Limb (tissue), 2 donors: ENCODE results near the gene ZNF710.

Experiments used
- DNase-seq, 2 donors: peaks; one replicate each; pipeline ENCODE4 v3.0.0-alpha.2; 2016; ENCODE audit errors: extremely low spot score in 2 of 2

Gene ZNF710

DNA sequence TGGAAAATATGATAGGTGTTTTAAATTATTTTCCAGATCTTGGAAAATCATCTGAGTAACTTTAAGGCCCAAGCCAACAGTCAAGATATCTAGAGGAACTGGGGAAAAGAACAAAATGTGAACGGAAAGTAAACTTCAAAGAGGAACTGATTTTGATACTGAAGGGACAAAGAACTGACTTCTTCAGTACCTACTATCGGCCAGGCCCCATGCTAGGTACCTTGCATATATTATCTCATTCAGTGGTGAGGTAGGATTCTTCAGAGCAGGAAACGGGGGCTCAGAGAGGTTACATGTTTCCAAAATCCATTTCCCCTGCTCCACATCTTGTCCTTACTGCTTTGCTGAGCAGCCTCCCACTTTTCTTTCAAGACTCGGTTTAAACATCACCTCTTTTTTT lies 9.8 kb upstream of the ZNF710 start:
- DNase-seq: no peak

- DNase-seq: no peak
Measured at GRCh38 chr15:89993349-89993748, 7.8 kb upstream of the ZNF710 start.

DNA sequence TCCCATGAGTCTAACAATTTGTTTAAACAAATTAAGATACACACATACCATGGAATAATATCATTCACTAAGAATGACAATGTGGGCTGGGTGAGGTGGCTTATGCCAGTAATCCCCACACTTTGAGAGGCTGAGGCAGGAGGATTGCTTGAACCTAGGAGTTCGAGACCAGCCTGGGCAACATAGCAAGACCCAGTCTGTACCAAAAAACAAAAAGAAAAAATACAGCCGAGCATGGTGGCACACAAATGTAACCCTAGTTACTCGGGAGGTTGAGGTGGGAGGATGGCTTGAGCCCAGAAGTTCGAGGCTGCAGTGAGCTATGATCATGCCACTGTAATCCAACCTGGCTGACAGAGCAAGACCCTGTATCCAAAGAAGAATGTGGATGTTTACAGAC lies 4.0 kb upstream of the ZNF710 start:
- no peak for DNase-seq

DNA sequence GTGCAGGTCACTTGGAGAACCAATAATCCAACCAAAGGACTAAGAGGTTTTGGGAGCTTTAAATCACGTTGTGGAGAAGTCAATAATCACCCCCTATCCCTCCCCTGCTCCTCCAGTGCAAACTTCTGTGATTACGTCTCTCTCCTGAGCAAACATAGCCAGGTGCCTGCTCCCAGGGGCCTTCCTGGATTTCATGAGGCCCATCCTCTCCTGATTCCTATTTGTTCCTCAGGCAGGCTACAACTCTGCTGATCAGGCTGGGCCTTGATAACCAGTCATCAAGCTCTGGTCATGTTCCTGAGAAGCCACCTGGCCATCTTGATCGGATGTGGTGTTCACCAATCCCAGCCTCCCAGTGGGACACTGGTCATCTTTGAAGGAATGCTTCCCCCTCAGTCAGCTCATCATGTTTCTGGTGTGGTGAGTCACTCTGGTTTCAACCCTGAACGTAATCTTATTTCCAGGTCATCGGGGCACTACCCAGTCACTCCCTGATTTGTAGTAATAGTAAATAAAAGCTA lies 2.9 kb upstream of the ZNF710 start:
- no peak for DNase-seq

GRCh38 chr15:89998923-89999675 lies 2.0 kb upstream of the ZNF710 start:
- no peak for DNase-seq

DNA sequence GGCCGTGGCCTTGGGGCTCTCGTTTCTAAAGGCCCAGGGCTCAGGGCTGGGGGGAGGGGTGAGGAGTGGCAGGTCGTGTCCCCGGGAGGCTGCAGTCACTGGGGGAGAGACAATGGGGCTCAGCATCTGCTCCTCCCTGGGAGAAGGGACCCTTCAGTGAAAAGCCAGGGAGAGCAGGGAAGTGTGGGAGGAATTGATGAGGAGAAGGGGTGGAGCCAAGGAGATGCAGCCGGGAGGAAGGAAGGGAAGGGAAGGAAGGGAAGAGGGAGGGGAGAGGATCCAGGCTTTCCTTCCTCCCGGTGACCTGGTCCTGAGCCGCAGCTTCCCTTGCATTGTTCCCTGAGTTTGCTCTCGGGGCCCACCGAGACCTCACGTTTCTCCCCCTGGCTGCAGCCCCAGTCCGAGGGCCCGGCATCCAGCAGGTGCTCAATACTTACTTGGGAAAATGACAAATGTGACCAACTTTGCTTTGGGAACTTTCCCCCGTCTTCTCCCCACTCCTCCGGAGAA lies 1.4 kb upstream of the ZNF710 start:
- peak; percentile 47 to 62 for DNase-seq

GRCh38 chr15:90000186-90001001 lies 730 bp upstream of the ZNF710 start:
- peak; percentile 26 to 65 for DNase-seq

DNA sequence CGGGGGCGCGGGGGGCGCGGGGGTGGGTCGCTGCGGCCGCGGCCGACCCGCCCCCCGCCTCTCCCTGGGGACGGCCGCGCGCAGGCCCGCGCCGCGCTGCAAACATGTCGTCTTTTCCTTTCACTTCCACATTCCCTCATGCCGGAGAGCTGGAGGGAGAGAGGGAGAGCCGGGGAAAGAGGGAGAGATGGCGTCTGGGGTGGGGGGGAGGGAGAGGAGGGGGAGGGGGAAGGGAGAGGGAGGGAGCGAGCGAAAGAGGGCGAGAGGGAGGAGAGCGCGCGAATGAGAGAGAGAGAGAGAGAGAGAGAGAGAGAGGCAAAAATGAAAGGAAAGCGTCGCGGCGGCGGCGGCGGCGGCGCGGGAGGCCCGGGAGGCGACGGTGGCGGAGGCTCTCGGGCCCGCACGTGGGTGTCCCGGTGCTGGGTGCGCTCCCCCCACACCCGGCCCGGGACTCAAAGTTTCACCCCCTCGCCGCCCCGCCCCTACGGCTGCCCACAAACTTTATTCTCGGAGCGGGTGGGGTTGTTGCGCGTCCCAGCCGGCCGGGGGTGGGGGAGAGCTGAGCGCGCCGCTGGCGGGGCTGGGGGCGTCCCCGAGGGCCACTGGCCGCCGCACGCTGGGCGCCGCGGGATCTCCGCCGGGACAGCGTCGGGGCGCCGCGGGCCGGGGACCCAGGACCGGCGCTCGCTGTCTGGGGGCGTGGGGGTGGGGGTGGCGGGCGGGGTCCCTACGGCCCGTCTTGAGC lies 731 bp downstream of the ZNF710 start:
- peak; percentile 64 to 83 for DNase-seq

DNA sequence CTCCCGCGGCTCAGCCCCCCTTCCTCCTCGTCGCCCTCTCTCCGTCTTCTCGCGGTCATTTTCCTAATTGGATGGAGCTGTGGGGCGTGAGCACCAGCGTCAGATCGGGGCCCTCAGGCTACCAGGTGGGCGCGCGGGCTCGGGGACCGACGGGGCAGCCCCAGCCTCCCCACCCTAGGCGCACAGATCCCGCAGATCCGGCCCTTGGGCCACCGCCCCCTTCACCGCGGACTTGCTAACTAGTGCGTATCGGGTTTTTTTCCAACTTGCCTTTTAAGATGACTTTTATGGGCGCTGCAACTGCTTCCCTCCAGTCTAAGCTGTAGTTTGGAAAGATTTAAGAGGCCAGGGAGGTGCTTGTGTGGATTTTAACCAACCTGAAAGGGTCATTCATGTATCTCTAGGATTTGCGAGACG lies 1.3 kb downstream of the ZNF710 start:
- peak; percentile 27 to 72 for DNase-seq

GRCh38 chr15:90003736-90004135 lies 2.6 kb downstream of the ZNF710 start:
- DNase-seq: no peak

DNA sequence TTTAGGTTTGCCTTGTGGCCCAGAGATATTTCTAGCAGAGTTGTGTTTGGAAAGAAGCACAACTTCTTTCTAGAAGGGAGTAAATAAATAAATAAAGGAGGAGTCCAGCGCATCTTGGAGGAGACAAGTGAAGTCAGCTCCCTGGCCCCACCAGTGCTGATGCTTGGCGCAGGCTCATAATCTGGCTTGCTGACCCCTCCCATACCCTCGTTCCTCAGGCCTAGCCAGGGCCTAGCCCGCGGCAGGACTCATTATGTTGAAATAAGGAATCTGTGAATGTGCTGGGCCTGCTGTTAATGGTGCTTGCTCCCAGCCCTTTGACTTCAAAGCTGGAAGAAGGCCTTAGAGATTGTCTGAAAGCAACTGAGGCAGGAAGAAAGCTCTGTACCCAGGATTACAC lies 3.1 kb downstream of the ZNF710 start:
- DNase-seq: no peak

GRCh38 chr15:90004671-90005070 lies 3.5 kb downstream of the ZNF710 start:
- peak in 1 of 2 donors; percentile 33 for DNase-seq

- no peak for DNase-seq
Measured at GRCh38 chr15:90006217-90007075, 5.3 kb downstream of the ZNF710 start.

- no peak for DNase-seq
Measured at GRCh38 chr15:90007076-90007460, 5.9 kb downstream of the ZNF710 start.

- DNase-seq: no peak
Measured at GRCh38 chr15:90008607-90009006, 7.5 kb downstream of the ZNF710 start.

GRCh38 chr15:90009301-90010022 lies 8.3 kb downstream of the ZNF710 start:
- DNase-seq: peak in 1 of 2 donors; percentile 10

DNA sequence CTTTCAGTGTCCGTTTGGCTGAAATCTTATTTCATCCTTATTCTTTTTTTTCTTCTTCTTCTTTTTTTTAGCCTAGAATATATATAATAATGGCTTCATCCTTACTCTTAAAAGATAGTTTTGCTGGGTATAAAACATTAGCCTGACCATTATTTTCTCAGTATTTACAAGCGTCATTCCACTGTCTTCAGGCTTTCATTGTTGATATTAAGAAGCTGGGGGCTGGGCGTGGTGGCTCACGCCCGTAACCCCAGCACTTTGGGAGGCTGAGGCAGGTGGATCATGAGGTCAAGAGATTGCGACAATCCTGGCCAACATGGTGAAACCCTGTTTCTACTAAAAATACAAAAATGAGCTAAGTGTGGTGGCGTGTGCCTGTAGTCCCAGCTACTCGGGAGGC lies 10.6 kb downstream of the ZNF710 start:
- peak in 1 of 2 donors; percentile 2 for DNase-seq

GRCh38 chr15:90013503-90013937 lies 12.4 kb downstream of the ZNF710 start:
- no peak for DNase-seq

GRCh38 chr15:90015294-90015693 lies 14.2 kb downstream of the ZNF710 start:
- DNase-seq: no peak

GRCh38 chr15:90015749-90016148 lies 14.6 kb downstream of the ZNF710 start:
- DNase-seq: no peak
